CD4-positive, alpha-beta T cell treated with Interleukin-17A for 4 hours (primary cell): ENCODE results near the gene DOCK9.
"Not testable (repeated sequence)": the region's sequence is repeated elsewhere in the genome, so short reads cannot be mapped to it uniquely, and the experiment has no call there.

Source experiments
- DNase-seq: peaks from one replicate; pipeline ENCODE4 v3.0.0-alpha.2; 2020; ENCODE audit warnings: mixed read lengths

Gene DOCK9

DNA sequence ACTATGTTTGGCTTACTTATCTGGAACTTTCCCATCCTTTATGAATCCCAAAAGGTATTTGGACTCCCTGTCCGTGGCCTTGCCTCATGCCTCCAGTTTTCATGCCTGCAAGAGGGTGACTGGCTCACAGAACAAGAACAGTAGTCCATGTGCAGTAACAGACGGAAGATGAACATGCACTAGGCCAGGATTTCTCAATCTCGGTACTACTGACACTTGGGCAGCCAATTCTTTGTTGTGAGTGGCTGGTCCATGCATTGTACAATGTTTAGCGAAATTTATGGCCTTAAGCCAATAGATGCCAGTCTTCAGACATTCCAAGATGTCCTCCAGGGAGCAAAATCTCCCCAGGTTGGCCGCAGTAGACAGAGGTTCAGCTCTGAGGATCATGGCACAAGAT, 61.9 kb downstream of the DOCK9 start:
- no peak for DNase-seq

- DNase-seq, result no peak
Measured at GRCh38 chr13:98915563-98915962, 62.3 kb downstream of the DOCK9 start.

- DNase-seq, result no peak
Measured at GRCh38 chr13:98913741-98914140, 64.1 kb downstream of the DOCK9 start.

- DNase-seq, result no peak
Measured at GRCh38 chr13:98912846-98913245, 65.0 kb downstream of the DOCK9 start.

- DNase-seq, result peak; percentile 52
Measured at GRCh38 chr13:98910501-98910951, 67.3 kb downstream of the DOCK9 start.

DNA sequence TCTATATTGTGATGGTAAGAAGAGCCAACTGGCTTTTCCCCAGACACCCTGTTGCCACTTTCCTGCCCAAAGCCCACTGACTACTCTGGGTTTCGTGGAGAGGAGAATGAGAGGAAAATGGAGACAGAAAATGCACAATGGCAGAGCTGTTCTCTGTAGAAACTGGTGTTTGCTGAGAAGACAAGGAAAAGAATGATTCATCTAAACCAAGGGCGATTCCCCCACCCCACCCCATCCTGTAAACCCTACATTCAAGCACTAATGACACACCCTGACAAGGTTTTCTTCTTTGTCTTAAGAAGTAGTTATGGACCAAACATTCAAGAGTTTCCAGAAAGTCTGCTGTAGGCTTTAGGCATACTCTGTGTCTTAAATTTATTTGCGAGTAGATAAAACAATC, 68.8 kb downstream of the DOCK9 start:
- peak; percentile 38 for DNase-seq

- no peak for DNase-seq
Measured at GRCh38 chr13:98906746-98907502, 70.9 kb downstream of the DOCK9 start.

GRCh38 chr13:98905199-98905598, 72.7 kb downstream of the DOCK9 start:
- DNase-seq, result no peak

DNA sequence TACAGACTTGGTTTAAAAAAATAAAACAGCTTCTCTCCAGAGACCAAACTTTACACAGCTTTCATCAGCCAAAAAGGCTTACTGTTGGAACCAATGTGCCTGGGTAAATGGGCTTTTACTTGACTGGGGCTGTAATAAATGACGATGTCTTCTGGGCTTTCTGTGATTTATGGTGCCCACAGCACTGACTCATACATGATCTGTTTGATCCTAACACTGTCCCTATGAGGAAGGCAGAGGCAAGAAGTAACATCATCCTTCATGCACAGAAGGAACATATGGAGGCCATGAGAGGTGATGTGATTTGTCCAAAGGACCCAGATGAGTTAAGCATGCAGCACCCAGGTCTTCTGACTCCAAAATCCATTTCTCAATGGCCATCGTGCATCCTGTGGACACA, 77.4 kb downstream of the DOCK9 start:
- DNase-seq, result no peak

GRCh38 chr13:98897706-98898105, 80.2 kb downstream of the DOCK9 start:
- DNase-seq, result no peak

DNA sequence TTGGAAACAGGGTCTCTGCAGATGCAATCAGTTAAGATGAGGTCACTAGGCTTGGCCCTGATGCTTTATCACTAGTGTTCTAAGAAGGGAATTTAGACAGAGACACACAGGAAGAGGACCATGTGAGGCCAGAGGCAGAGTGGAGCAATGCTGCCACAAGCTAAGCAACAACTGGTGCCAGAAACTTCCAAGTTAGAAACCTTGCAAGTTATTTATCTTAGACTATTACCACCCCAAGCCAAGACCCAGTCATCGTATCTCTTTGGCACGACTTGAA, 81.1 kb downstream of the DOCK9 start:
- DNase-seq, result no peak

GRCh38 chr13:98896083-98896867, 81.6 kb downstream of the DOCK9 start:
- no peak for DNase-seq

DNA sequence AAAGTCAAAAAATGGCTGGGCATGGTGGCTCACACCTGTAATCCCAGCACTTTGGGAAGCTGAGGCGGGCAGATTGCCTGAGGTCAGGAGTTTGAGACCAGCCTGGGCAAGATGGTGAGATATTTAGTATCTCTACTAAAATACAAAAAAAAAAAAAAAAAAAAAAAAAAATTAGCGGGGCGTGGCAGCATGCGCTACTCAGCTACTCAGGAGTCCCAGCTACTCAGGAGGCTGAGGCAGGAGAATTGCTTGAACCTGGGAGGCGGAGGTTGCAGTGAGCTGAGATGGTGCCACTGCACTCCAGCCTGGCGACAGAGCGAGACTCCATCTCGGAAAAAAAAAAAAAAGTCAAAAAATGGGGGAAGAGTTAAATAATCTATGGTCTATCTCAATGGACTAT, 83.0 kb downstream of the DOCK9 start:
- not testable (repeated sequence) for DNase-seq

GRCh38 chr13:98893371-98893770, 84.5 kb downstream of the DOCK9 start:
- no peak for DNase-seq

- no peak for DNase-seq
Measured at GRCh38 chr13:98892821-98893220, 85.0 kb downstream of the DOCK9 start.

DNA sequence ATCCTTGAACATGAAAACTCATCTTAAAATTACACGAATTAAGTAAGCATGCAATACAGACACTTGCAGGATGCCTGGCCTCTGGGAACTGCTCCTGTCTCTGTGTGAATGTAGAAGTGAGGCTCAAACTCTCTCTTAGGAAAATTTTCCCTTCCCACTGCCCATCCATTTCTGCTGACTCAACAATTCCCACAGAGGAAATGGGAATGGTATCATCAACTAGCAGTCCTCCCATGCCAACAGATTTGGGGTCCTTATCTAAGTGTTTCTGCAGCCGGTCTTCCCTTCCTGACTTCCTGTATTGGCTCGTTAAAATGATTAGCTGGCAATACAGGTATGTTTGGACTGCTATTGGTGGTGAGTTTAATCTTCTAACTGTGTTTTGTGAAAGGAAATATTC, 85.8 kb downstream of the DOCK9 start:
- no peak for DNase-seq

DNA sequence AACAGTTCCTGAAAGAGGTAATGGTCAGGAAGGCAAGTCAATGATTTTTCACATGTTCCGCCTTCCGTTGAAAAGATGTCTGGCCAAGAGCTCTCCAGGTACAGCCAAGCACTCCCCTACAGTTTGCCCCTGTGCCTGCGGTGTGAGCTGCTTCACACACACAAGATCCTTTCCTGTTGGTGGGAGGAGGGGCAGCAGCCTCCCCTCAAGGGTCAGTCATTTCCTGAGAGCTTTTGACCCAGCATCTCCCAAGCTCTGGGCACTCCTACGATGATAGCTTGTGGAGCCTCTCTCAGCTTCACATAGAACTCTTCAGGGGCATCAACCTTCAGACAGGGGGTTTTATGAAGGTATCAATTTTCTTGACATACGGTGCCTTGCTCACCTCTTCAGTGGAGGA, 86.9 kb downstream of the DOCK9 start:
- no peak for DNase-seq

- DNase-seq, result peak; percentile 12
Measured at GRCh38 chr13:98890186-98890585, 87.7 kb downstream of the DOCK9 start.

DNA sequence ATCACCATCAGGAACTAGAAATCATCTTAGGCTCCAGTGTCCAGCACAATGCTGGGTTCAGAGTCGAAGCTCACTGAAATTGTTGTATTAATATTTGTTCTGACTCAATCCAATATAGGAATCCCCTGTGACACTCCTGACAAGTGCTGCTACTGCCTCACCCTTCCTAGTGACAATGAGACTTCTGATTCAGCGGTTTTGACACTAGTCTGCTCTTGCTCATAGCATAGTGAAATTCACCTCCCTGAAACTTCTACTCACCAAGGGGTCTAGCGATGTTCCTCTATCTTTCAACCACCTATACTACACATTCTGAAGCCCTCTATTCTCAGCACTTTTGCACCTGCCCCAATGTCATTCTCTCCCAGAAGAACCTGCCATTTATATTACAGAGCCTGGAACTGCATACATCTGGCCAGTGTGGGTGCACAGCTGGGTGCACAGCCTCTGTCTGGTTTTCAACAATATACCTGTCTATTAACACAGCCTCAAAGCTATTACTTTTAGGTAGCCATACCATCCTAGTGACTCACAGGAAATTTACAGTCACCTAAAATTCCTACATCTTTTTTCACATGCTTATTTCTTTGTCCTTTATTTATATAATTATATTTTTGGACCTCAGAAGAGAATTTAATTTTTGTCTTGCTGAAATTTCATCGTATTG, 88.3 kb downstream of the DOCK9 start:
- DNase-seq, result no peak

DNA sequence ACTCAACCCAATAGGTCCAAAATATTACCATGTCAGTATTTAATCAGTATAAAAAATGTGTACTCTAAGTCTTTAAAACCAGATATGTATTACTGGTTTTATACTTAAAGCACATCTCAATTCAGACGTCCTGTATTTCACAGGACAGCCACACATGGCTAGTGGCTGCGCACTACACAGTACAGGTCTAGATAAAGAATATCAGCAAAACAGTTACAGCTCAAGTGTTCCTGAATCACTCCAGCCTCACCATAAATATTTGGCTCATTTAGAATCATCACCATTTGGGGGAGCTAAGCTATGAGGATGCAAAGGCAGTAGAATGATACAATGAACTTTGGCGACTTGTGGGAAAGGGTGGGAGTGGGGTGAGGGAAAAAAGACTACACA, 89.0 kb downstream of the DOCK9 start:
- no peak for DNase-seq

GRCh38 chr13:98888222-98888889, 89.5 kb downstream of the DOCK9 start:
- DNase-seq, result no peak

DNA sequence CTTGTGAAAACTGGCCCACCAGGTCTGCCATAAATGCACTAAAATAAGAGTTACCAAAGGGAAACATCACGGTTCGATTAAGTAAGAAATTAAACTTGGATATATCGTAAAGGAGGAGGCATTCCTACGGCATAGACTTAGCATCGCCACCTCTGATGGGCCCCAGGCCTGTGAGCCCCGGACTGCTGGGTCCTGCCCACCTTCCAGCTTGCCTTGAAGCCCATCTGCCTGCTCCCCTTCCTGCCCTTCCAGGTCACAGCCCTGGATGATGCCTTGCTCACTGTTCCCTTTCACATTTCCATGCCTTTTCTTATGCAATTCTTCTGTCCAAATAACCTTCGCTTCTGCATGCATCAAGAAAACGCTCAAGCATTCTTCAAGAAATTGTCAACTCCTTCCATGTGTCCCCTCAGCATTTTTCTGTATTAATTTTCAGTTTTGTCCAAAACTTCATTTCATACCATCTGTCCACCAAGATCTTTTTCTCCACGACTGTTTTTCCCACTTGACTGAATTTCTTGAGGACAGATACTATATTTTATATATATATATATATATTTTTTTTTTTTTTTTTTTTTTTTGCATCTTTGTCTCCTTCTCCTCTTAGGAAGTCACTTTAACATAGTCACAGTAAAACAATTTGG, 91.2 kb downstream of the DOCK9 start:
- DNase-seq, result no peak

- no peak for DNase-seq
Measured at GRCh38 chr13:98885600-98885999, 92.3 kb downstream of the DOCK9 start.
